Endothelial cell of umbilical vein (primary cell): Measurements from ENCODE around the gene SECISBP2. TPM values are rescaled to one million over a fixed set of nuclear protein-coding genes. Genes with fewer than 3 reads are reported as not detected.

Experiments
- BruUV-seq: library from RNA; stranded (reverse); fragments of 400-500 nt; replicated peaks from 2 replicates; lab custom pipeline; 2021; lab: Mats Ljungman, UMichigan
- CTCF ChIA-PET: fragments of 300-600, 350-600 bp; sonication (Branson Sonifier 250); formaldehyde crosslinking; loops from one replicate; lab custom pipeline; 2021; ENCODE audit warnings: antibody characterized with exemption, inconsistent platforms; lab: Charles Lee
- POLR2A ChIA-PET: fragments of 300-600, 350-600 bp; sonication (Branson Sonifier 250); formaldehyde crosslinking; loops from one replicate; lab custom pipeline; 2021; ENCODE audit warnings: antibody characterized with exemption, inconsistent platforms; lab: Charles Lee
- DNase-seq: peaks from one replicate; pipeline ENCODE4 v3.0.0-alpha.2; 2011; ENCODE audit warnings: low read depth, low spot score
- FAIRE-seq: peaks from 2 replicates; lab custom pipeline; 2011; peaks lifted over from hg19 to GRCh38; lab: Jason Lieb, UNC
- H2AFZ ChIP-seq: 2 replicates; pipeline ENCODE4 v1.6.0; 2012; ENCODE audit warnings: low read depth, low read length, control low read depth, inconsistent platforms
- H3K27ac ChIP-seq: 2 replicates; pipeline ENCODE4 v1.5.1; 2011; ENCODE audit warnings: low read depth, mild to moderate bottlenecking, control low read depth, low read length, moderate library complexity; ENCODE audit not compliant: insufficient read depth
- H3K27me3 ChIP-seq, 2 experiments: 2 replicates each; pipeline versions ENCODE4 v1.6.0 to v1.6.1; 2011; ENCODE audit warnings: low read length in 2 of 2, mixed read lengths in 1 of 2; ENCODE audit not compliant: control insufficient read depth in 2 of 2, insufficient read depth in 2 of 2
- H3K36me3 ChIP-seq, 2 experiments: 2 replicates in 1 of 2; 3 replicates in 1 of 2; pipeline ENCODE4 v1.5.1; 2011; ENCODE audit warnings: low read length in 2 of 2, mild to moderate bottlenecking in 1 of 2, moderate library complexity in 1 of 2; ENCODE audit not compliant: control insufficient read depth in 2 of 2, insufficient read depth in 2 of 2; ENCODE audit errors: extremely low read depth in 1 of 2
- H3K4me1 ChIP-seq: 3 replicates; pipeline ENCODE4 v1.5.1; 2011; ENCODE audit warnings: mild to moderate bottlenecking, low read length; ENCODE audit not compliant: control insufficient read depth, insufficient read depth; ENCODE audit errors: extremely low read depth
- H3K4me2 ChIP-seq: 2 replicates; pipeline ENCODE4 v1.6.1; 2011; ENCODE audit warnings: low read length, control low read depth, mixed read lengths; ENCODE audit not compliant: insufficient read depth
- H3K4me3 ChIP-seq, 3 experiments: fragments of 200-600 bp in 1 of 3; sonication (generic), shearing (Covaris generic) in 1 of 3; replicated peaks in 1 of 3; 2 replicates each; pipeline ENCODE4 v1.5.1; 2011 to 2016; ENCODE audit warnings: control low read depth in 3 of 3, low read length in 3 of 3, mild to moderate bottlenecking in 2 of 3, inconsistent platforms in 1 of 3, low read depth in 1 of 3, moderate library complexity in 1 of 3; ENCODE audit not compliant: insufficient read depth in 1 of 3
- H3K79me2 ChIP-seq: 2 replicates; pipeline ENCODE4 v1.6.0; 2012; ENCODE audit warnings: low read length, inconsistent platforms; ENCODE audit not compliant: control insufficient read depth, insufficient read depth
- H3K9ac ChIP-seq: replicated peaks from 2 replicates; pipeline ENCODE3; 2011; ENCODE audit warnings: low read length, control low read depth; ENCODE audit not compliant: insufficient read depth; ENCODE audit errors: extremely low read depth
- H3K9me1 ChIP-seq: replicated peaks from 3 replicates; pipeline ENCODE4 v1.6.0; 2011; ENCODE audit warnings: mild to moderate bottlenecking, low read length; ENCODE audit not compliant: control insufficient read depth, insufficient read depth; ENCODE audit errors: extremely low read depth
- H3K9me3 ChIP-seq: replicated peaks from 2 replicates; pipeline ENCODE4 v1.5.1; 2012; ENCODE audit warnings: low read length, inconsistent platforms; ENCODE audit not compliant: control insufficient read depth, insufficient read depth
- H4K20me1 ChIP-seq: replicated peaks from 2 replicates; pipeline ENCODE3; 2011; ENCODE audit warnings: mild to moderate bottlenecking, low read length; ENCODE audit not compliant: control insufficient read depth, insufficient read depth; ENCODE audit errors: extremely low read depth
- EZH2 ChIP-seq: IDR thresholded peaks from 2 replicates; pipeline ENCODE4 v1.6.1; 2012; ENCODE audit warnings: borderline replicate concordance, low read depth, mild to moderate bottlenecking, moderate library complexity, low read length, inconsistent platforms; ENCODE audit not compliant: severe bottlenecking
- FOS ChIP-seq: IDR thresholded peaks from 2 replicates; pipeline ENCODE4 v1.6.1; 2011; ENCODE audit warnings: mild to moderate bottlenecking, low read length, moderate library complexity, borderline replicate concordance; ENCODE audit not compliant: insufficient read depth
- GATA2 ChIP-seq: IDR thresholded peaks from 2 replicates; pipeline ENCODE4 v1.7.0; 2011; ENCODE audit warnings: low read depth, mild to moderate bottlenecking, moderate library complexity, mixed read lengths, low read length; ENCODE audit not compliant: insufficient read length, insufficient read depth
- JUN ChIP-seq: IDR thresholded peaks from 2 replicates; pipeline ENCODE4 v1.6.1; 2011; ENCODE audit warnings: borderline replicate concordance, low read depth; ENCODE audit not compliant: insufficient read length, insufficient read depth
- MYC ChIP-seq: IDR thresholded peaks from one replicate; pipeline ENCODE4 v1.6.1; 2011; ENCODE audit warnings: mild to moderate bottlenecking, low read depth, low read length
- POLR2A ChIP-seq: IDR thresholded peaks from 2 replicates; pipeline ENCODE4 v1.6.1; 2012; ENCODE audit warnings: low read depth, mild to moderate bottlenecking, control low read depth, low read length
- POLR2AphosphoS5 ChIP-seq: IDR thresholded peaks from 2 replicates; pipeline ENCODE4 v1.6.1; 2012; ENCODE audit warnings: low read depth, mild to moderate bottlenecking, control low read depth, low read length, moderate library complexity; ENCODE audit not compliant: insufficient read depth
- dilution Hi-C: fragments of 300-500 bp; cut with MboI; formaldehyde crosslinking; loops from one replicate; pipeline ENCODE4 v1.15.0; 2019; ENCODE audit warnings: low sequenced_read_pairs; ENCODE audit not compliant: extremely low pct_ligation_motif_present
- intact Hi-C: fragments of 100-400 bp; cut with micrococcal nuclease; formaldehyde crosslinking; loops from one replicate; pipeline ENCODE4 v1.10.0; 2022
- polyA plus RNA-seq, 4 experiments: library from polyadenylated mRNA; depleted of rRNA in 3 of 4; stranded (reverse) in 3 of 4; unstranded in 1 of 4; fragments of >200 nt; gene quantifications; 2 replicates each; pipeline versions ENCODE4 v1.2.1 to v1.2.3, GENCODE V29; 2011 to 2012; ENCODE audit warnings: missing spikeins in 1 of 4
- total RNA-seq: library from RNA; stranded (reverse); gene quantifications from 2 replicates; pipeline ENCODE4 v1.2.3, GENCODE V29; 2021
- TF ChIP-seq, protein P1 (sequence below), 2 donors: IDR thresholded peaks; 1 replicate in 1 of 2; 2 replicates in 1 of 2; pipeline ENCODE4 v1.5.1; 2011; ENCODE audit warnings: low read length in 2 of 2, mild to moderate bottlenecking in 2 of 2, moderate library complexity in 2 of 2, control low read depth in 1 of 2, inconsistent platforms in 1 of 2, low read depth in 1 of 2; ENCODE audit not compliant: insufficient read depth in 1 of 2; ENCODE audit errors: extremely low read depth in 1 of 2
- TF ChIP-seq, protein P2 (sequence below): IDR thresholded peaks from 2 replicates; pipeline ENCODE4 v1.6.1; 2011; ENCODE audit not compliant: insufficient read depth, insufficient read length

The SECISBP2 gene
- total and polyA plus RNA-seq, 2 donors (not counting 3 experiments of a cell fraction or from before 2014, with no cell fraction given) = 22.7 to 36.3 TPM

DNA sequence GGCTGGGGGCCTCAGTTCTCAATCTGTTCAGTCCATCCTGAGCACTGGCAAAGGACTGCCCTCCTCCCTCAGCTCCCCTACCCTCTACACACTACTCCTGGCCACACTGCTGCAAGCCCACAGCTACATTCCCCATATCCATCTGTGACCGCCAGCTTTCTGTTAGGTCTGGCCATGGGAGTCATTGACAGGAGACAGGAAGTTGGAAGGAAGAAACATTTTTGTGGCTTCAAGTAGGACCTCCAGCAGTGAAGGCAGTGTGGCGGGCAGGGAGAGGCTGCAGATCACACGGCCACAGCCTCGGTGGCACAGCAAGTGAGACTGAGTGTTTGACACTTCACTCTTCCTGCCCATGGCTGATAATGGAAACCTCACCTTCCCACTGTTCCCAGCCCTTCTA lies 55.9 kb downstream of the SECISBP2 start:
- Histone ChIP-seq H3K27me3 (no peaks in the 10 kb centered on the region), H3K4me2 (no peak overlapping the region), H3K79me2 (no peaks in the 10 kb centered on the region), H3K9me3 (no peaks in the 10 kb centered on the region), H3K4me3 (no peak overlapping the region), H3K9ac (no peak overlapping the region), H3K4me1 (no peaks in the 10 kb centered on the region), H3K27ac (no peak overlapping the region), H4K20me1 (no peaks in the 10 kb centered on the region), H3K36me3 (no peaks in the 10 kb centered on the region), H2AFZ (no peak overlapping the region), H3K9me1 (no peaks in the 10 kb centered on the region)
- intact Hi-C loops (no loop called here), dilution Hi-C loops (no loop called here)
- BruUV-seq = no TSS peak
- ChIA-PET POLR2A (no interaction called here), CTCF (interaction anchor here (3.1 kb wide), 1 partner anchor 174 kb away, joined by 34 read pairs; no protein-coding TSS in a partner anchor)
- FAIRE-seq = no peak
- TF ChIP-seq, protein P1, sequence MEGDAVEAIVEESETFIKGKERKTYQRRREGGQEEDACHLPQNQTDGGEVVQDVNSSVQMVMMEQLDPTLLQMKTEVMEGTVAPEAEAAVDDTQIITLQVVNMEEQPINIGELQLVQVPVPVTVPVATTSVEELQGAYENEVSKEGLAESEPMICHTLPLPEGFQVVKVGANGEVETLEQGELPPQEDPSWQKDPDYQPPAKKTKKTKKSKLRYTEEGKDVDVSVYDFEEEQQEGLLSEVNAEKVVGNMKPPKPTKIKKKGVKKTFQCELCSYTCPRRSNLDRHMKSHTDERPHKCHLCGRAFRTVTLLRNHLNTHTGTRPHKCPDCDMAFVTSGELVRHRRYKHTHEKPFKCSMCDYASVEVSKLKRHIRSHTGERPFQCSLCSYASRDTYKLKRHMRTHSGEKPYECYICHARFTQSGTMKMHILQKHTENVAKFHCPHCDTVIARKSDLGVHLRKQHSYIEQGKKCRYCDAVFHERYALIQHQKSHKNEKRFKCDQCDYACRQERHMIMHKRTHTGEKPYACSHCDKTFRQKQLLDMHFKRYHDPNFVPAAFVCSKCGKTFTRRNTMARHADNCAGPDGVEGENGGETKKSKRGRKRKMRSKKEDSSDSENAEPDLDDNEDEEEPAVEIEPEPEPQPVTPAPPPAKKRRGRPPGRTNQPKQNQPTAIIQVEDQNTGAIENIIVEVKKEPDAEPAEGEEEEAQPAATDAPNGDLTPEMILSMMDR (IDR thresholded peaks at IDR 0.05; ENCODE audit: extremely low read depth in 1 of 2, insufficient read depth in 1 of 2, low read depth in 1 of 2, low read length in 2 of 2) = no peak
- TF ChIP-seq EZH2 (no peak), MYC (no peak), FOS (no peak), POLR2A (no peak), POLR2AphosphoS5 (no peak), JUN (no peak), GATA2 (no peak)
- TF ChIP-seq, protein P2, sequence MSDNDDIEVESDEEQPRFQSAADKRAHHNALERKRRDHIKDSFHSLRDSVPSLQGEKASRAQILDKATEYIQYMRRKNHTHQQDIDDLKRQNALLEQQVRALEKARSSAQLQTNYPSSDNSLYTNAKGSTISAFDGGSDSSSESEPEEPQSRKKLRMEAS = no peak
- DNase-seq = no peak
